Erythroblast (primary cell): Measurements from ENCODE around the gene TMEM120B.

Experiments used
- GATA1 ChIP-seq: IDR thresholded peaks from 2 replicates; pipeline ENCODE4 v1.6.1; 2011; ENCODE audit warnings: low read depth, mild to moderate bottlenecking, control low read depth, low read length, moderate library complexity
- POLR2A ChIP-seq: IDR thresholded peaks from 2 replicates; pipeline ENCODE4 v1.6.1; 2011; ENCODE audit warnings: mild to moderate bottlenecking, low read length

GRCh38 chr12:121808623-121809022, 96.1 kb downstream of the TMEM120B start:
- no peak for TF ChIP-seq POLR2A
- no peak for TF ChIP-seq GATA1
